ENCODE results near the gene PACRGL. TPM values are rescaled to one million over a fixed set of nuclear protein-coding genes. Genes with fewer than 3 reads are reported as not detected.

Gene PACRGL
- total RNA-seq, 1 experiment from 2014 or later: 17.2 TPM

GRCh38 chr4:20678400-20678799 is 21.9 kb upstream of the PACRGL start:
- DNase-seq: no peak
- Mint-ChIP-seq H3K4me3 (ENCODE audit: low read depth, unreplicated experiment) (no peak overlapping the region), H3K27ac (ENCODE audit: unreplicated experiment) (no peak overlapping the region), H3K36me3 (ENCODE audit: insufficient read depth, unreplicated experiment) (no peaks in the 10 kb centered on the region), H3K27me3 (ENCODE audit: unreplicated experiment) (peaks cover 28% of the 10 kb centered on the region), H3K9me3 (ENCODE audit: low read depth, unreplicated experiment) (no peaks in the 10 kb centered on the region), H3K4me1 (ENCODE audit: low read depth, unreplicated experiment) (no peaks in the 10 kb centered on the region)
- BruUV-seq (replicated peaks): no TSS peak
- intact Hi-C loops (cut with micrococcal nuclease; ENCODE audit: unreplicated experiment): no loop called here
- CTCF ChIA-PET: interaction anchor here (0.6 kb wide), 1 partner anchor 323 kb away, joined by 6 read pairs; no protein-coding TSS in a partner anchor
- TF ChIP-seq, protein P1, sequence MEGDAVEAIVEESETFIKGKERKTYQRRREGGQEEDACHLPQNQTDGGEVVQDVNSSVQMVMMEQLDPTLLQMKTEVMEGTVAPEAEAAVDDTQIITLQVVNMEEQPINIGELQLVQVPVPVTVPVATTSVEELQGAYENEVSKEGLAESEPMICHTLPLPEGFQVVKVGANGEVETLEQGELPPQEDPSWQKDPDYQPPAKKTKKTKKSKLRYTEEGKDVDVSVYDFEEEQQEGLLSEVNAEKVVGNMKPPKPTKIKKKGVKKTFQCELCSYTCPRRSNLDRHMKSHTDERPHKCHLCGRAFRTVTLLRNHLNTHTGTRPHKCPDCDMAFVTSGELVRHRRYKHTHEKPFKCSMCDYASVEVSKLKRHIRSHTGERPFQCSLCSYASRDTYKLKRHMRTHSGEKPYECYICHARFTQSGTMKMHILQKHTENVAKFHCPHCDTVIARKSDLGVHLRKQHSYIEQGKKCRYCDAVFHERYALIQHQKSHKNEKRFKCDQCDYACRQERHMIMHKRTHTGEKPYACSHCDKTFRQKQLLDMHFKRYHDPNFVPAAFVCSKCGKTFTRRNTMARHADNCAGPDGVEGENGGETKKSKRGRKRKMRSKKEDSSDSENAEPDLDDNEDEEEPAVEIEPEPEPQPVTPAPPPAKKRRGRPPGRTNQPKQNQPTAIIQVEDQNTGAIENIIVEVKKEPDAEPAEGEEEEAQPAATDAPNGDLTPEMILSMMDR (IDR thresholded peaks at IDR 0.05; ENCODE audit: unreplicated experiment): no peak

DNA sequence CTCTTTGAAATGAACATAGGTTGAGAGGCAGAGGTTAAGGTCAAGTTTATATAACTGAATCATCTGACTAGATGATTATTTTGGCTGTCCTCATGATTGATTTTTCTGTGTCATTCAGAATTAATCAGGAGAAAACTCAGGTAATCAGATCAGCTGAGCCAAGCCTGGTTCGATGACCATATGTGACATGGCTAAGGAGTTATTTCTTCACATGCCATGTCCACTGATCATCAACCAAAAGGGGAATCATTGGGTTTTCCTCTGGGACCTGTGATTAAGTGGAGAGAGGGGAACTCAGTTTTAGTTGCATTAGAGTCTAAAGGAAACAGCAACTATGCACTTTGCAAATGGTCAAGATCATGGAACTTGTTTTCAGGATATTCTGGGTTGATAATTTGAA is 20.3 kb upstream of the PACRGL start:
- BruUV-seq (replicated peaks): no TSS peak
- H3K36me3 Mint-ChIP-seq (ENCODE audit: insufficient read depth, unreplicated experiment): no peaks in the 10 kb centered on the region
- TF ChIP-seq, protein P1 (IDR thresholded peaks at IDR 0.05; ENCODE audit: unreplicated experiment): no peak
- H3K4me1 Mint-ChIP-seq (ENCODE audit: low read depth, unreplicated experiment): no peaks in the 10 kb centered on the region
- intact Hi-C loops (cut with micrococcal nuclease; ENCODE audit: unreplicated experiment): no loop called here
- H3K9me3 Mint-ChIP-seq (ENCODE audit: low read depth, unreplicated experiment): no peaks in the 10 kb centered on the region
- peaks cover 28% of the 10 kb centered on the region for H3K27me3 Mint-ChIP-seq (ENCODE audit: unreplicated experiment)
- H3K4me3 Mint-ChIP-seq (ENCODE audit: low read depth, unreplicated experiment): no peak overlapping the region
- DNase-seq: no peak
- CTCF ChIA-PET: no interaction called here
- H3K27ac Mint-ChIP-seq (ENCODE audit: unreplicated experiment): no peak overlapping the region

- CTCF ChIA-PET: no interaction called here
Measured at GRCh38 chr4:20680736-20681135, 19.5 kb upstream of the PACRGL start.

DNA sequence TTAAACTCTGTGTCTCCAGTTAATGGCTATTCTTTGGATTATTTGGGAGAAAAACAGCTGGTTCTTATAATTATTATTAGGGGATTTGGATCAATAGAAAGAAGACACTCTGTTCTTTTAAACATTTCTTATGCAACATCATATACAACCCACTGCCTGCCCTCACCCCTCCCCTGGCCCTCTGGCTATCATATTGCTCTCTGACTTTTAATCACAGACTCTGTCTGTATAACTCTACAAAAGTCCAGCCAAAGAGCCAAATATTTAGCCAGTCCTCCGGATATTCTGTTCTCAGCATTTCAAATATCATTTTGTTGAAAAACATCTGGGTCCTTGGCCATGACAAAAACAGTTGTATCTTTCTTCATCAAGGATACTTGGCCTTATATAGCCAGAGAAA is 19.0 kb upstream of the PACRGL start:
- intact Hi-C loops (cut with micrococcal nuclease; ENCODE audit: unreplicated experiment): no loop called here
- H3K4me1 Mint-ChIP-seq (ENCODE audit: low read depth, unreplicated experiment): no peaks in the 10 kb centered on the region
- no peak overlapping the region for H3K27ac Mint-ChIP-seq (ENCODE audit: unreplicated experiment)
- TF ChIP-seq, protein P1 (IDR thresholded peaks at IDR 0.05; ENCODE audit: unreplicated experiment): no peak
- no peaks in the 10 kb centered on the region for H3K36me3 Mint-ChIP-seq (ENCODE audit: insufficient read depth, unreplicated experiment)
- no TSS peak for BruUV-seq (replicated peaks)
- CTCF ChIA-PET: no interaction called here
- H3K4me3 Mint-ChIP-seq (ENCODE audit: low read depth, unreplicated experiment): no peak overlapping the region
- no peaks in the 10 kb centered on the region for H3K9me3 Mint-ChIP-seq (ENCODE audit: low read depth, unreplicated experiment)
- H3K27me3 Mint-ChIP-seq (ENCODE audit: unreplicated experiment): peaks cover 28% of the 10 kb centered on the region
- no peak for DNase-seq

More at GRCh38 chr4:20680736-20681135, 19.5 kb upstream of the PACRGL start:
- DNase-seq: no peak
- H3K9me3 Mint-ChIP-seq (ENCODE audit: low read depth, unreplicated experiment): no peaks in the 10 kb centered on the region
- no peak overlapping the region for H3K4me3 Mint-ChIP-seq (ENCODE audit: low read depth, unreplicated experiment)
- no peak overlapping the region for H3K27ac Mint-ChIP-seq (ENCODE audit: unreplicated experiment)
- no peaks in the 10 kb centered on the region for H3K36me3 Mint-ChIP-seq (ENCODE audit: insufficient read depth, unreplicated experiment)
- H3K27me3 Mint-ChIP-seq (ENCODE audit: unreplicated experiment): peaks cover 28% of the 10 kb centered on the region
- TF ChIP-seq, protein P1 (IDR thresholded peaks at IDR 0.05; ENCODE audit: unreplicated experiment): no peak
- intact Hi-C loops (cut with micrococcal nuclease; ENCODE audit: unreplicated experiment): no loop called here
- H3K4me1 Mint-ChIP-seq (ENCODE audit: low read depth, unreplicated experiment): no peaks in the 10 kb centered on the region
- BruUV-seq (replicated peaks): no TSS peak

Data from Calu3 (cell line).